GM21717 (cell line): Measurements from ENCODE around the gene C19orf33.

ENCODE experiments used
- ATAC-seq: cut with Tn5 transposase; IDR thresholded peaks from one replicate; pipeline ENCODE4 v1.9.1; 2021; ENCODE audit warnings: mild to moderate bottlenecking, moderate library complexity; ENCODE audit not compliant: unreplicated experiment

Gene C19orf33

DNA sequence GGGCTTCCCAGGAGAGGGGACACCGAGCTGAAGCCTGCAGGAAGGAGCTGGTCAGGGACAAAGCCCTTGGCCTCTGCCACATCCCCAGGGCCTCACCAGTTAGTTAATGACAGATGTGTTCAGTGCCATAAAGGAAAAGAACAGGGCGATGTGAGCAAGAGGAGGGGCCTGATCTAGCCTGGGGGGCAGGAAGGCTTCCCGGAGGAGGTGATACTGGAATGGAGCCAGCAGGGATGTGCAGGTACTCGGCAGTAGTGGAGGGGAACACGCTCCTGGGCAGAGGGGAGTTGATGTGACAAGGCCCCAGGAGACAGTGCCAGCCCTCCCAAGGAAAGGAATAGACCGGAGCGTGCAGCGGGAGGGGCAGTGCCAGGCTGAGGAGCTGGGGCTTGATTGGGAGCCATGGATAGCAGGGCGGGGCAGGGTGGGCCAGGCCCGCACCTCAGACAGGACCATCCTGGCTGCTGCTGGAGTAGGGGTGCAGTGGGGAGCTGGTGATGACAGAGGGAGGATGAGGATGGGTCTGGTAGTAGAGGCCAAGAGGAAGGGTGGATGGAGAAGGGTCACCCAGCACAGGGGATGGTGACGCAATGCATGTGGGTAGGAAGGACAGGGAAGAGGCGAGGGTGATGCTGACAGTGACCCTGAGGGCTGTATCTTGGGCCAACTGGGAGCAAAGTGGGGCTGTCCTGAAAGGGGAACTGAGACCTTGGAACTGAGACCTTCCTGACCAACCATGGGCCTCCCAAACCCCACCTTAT is 4.1 kb downstream of the C19orf33 start:
- ATAC-seq = no peak

GRCh38 chr19:38308926-38309614 is 5.0 kb downstream of the C19orf33 start:
- no peak for ATAC-seq

DNA sequence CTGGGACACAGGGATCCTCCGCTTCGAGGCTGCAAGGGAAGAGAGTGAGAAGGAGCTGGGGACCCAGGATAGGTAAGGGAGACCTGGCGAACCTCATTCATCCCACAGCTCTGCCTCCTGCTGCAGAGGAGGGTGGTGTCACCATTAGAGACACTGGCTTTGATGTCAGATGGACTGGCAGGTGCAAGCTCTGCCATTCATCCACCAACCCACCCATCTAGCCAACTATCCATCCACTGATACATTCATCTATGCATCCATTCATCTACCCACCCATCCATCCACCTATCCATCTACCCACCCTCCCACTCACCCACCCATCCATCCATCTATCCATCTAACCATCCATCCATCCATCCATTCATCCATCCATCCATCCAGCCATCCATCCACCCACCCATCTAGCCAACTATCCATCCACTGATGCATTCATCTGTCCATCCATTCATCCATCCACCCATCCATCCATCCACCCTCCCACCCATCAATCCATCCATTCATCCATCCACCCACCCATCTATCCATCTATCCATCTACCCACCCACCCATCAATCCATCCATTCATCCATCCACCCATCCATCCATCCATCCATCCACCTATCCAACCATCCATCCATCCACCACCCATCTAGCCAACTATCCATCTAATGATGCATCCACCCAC is 5.7 kb downstream of the C19orf33 start:
- no peak for ATAC-seq

- no peak for ATAC-seq
Measured at GRCh38 chr19:38310279-38310670, 6.2 kb downstream of the C19orf33 start.

DNA sequence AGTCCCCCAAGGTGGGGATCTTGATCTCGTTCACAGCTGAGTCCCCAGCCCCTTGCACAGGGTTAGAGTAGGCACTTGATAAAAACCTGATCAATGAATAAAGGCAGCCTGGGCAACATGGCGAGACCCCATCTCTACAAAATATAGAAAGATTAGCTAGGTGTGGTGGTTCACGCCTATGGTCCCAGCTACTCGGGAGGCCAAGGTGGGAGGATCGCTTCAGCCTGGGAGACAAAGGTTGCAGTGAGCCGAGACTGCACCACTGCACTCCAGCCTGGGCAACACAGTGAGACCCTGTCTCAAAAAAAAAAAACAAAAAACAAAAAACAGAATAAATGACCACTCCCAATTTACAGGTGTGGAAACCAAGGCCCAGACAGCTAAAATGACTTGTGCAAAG is 6.9 kb downstream of the C19orf33 start:
- ATAC-seq = no peak

DNA sequence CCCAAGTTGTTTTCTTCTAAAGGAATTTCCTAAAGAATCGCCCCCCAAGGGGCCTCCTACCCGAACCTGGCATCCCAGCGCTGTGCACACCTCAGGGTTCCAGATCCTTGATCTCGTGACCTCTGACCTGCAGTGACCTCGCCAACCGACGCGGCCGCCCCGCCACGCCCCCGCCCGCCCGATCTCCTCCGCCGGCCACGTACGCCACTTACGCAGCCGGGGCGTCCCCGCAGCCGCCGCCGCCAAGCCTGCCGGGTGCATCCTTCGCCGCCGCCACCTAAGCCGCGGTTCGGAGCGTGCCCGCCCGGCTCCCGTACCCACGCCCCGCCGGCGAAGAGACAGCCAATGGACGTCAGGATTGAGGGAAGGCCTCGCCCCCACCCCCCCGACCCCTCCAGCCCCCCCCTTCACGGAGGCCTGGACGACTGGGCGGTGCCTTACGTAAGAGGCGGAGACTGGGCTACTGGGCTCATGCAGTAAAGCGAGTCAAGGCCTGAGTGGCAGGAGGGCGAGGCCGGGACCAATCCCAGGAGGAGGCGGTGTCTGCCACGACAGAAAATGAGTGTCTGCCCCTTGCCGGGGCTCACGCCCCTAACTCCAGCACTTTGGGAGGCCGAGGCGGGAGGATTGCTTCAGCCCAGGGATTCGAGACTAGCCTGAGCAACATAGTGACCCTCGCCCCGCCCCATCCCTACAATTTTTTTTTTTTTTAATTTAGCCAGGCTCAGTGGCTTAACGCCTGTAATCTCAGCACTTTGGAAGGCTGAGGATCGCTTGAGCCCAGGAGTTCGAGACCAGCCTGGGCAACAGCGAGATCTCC is 11.8 kb downstream of the C19orf33 start, which contains the start of gene YIF1B:
YIF1B (minus strand) TSS at position 291 of the 820 bp plus-strand sequence; CDS start at position 261, 30 bp downstream.
- ATAC-seq = peak; percentile 72

DNA sequence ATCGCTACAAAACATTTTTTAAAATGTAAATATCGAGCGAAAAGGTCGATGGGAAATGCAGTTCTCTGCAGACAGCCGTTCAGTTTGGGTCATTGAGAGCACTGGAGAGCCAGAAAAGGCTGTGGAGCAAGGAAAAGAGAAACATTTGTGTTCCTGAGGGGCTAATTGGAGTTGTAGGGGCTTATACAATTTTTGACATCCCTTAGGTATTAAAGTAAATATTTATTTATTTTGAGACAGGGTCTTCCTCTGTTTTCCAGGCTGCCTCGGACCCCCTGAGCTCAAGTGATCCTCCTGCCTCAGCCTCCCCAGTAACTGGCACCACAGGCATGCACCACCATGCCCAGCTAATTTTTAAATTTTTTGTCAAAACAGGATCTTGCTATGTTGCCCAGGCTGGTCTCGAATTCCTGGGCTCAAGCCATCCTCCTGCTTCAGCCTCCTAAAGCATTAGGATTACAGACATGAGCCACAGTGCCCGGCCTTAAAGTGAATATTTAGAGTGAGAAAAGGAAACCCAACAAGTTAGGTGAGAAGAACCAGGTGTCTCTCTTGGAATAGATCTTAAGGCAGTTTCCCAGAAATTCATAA is 12.5 kb downstream of the C19orf33 start:
- ATAC-seq = no peak

DNA sequence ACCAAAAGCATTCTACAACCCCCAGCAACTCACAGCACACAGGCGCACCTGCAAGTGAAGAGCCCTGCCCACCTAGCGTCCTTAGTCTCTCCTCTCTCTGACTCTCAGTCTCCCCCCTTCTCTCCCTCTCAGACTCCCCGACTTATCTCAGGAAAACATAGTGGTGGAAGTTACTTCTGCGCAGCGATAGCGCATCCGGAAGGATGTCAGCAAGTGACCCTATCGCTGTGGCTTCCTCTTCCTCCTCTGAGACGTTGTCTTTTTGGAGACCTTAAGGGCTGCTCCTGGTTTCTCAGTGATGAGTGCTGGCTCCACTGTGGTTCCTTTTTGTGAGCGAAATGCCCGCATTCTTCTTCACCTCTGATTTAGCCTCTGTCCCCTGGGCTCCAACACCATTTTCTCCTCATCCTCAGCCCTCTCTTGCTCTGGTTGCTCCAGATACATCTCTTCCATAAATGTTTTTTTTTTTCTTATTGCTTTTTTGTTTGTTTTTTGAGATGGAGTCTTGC is 13.1 kb downstream of the C19orf33 start:
- no peak for ATAC-seq

DNA sequence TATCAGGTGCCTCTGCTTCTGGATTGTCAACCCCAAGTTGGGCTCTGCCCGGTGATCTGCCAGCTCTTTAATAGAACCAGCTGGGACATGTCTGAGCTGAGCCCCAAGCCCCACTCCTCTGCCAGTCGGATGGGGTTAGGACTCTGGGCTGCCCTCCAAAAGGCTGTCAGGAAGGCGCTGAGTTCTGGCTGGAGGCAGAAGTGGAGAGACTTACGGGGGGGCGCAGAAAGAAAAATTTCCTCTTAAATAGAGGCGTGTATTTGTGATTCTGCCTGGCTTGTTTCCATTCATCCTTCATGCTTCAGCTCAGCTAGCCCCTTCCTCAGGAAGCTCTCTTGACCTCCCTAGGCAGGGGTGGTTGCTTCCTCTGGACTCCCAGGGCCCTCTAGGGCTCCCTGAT is 14.6 kb downstream of the C19orf33 start:
- ATAC-seq = no peak

DNA sequence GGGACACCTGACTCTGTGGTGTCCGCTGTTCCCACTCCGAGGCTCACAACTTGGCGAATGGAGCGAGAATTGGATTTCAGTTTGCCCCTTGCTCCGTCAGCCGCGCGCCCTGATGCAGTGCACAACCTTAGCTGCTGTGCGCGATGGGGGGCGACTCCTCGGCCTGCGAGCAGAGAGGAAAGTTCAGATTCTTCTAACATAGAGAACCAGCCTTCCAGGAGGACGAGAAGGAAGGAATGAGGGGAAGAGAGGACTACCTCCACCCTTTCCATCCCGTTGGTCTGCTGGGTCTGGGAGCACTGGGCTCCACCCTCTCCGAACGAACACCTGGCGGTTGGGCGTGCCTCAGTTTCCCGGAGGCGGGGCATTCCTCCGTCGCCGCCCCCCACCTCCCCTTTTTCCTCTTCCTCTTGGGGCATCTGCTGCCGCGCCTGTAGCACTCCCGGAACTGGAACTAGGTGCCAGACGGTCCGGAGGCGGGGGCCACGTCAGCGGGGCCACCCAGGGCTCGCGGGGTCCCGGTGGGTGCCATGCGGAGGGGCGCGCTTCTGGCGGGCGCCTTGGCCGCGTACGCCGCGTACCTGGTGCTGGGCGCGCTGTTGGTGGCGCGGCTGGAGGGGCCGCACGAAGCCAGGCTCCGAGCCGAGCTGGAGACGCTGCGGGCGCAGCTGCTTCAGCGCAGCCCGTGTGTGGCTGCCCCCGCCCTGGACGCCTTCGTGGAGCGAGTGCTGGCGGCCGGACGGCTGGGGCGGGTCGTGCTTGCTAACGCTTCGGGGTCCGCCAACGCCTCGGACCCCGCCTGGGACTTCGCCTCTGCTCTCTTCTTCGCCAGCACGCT is 15.6 kb downstream of the C19orf33 start, which contains the start of gene KCNK6:
KCNK6 (plus strand) TSS at position 425 of the 838 bp plus-strand sequence; CDS start at position 531, 106 bp downstream.
- ATAC-seq = no peak

- no peak for ATAC-seq
Measured at GRCh38 chr19:38320969-38321339, 16.9 kb downstream of the C19orf33 start.

DNA sequence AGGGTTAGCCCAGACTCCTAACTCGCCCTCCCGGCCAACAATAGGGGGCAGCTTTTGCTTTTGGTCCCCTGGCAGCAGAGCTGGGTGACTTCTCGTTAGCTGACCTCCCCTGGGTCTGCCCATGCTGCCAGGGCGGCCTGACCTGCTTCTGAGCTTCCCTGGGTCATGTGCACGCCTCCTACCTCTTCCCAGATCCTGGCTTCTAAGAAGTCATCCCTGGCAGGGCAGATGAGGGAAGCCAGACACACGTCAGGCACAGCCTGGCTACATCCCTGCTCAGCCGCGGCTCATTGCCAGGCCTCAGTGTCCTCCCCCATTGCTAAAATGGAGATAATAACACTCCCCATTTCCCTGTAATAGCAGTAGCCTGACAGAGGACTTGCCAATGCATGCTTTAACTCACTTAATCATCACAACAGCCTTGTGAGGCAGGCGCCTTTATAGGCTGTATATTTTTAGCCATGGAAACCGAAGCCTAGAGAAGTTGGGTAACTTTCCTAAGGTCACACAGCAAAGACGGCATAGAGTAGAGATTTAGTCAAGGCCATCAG is 17.7 kb downstream of the C19orf33 start:
- no peak for ATAC-seq

DNA sequence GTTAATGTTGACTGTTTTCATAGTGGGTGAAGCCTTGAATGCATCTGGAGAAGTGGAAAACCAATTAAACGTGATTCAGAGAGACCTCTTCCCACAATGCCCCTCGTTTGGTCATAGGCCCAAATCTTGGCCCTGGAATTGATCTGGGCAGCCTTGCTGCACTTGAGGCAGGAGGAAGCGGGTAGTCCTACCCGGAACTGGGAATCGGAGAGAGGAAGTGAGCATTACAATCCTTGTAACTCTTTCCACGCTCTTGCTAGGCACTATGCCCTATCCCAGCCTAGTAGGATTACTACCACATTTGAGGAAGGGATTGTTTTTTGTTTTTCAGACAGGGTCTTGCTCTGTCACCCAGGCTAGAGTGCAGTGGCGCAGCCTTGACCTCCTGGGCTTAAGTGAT is 19.2 kb downstream of the C19orf33 start:
- no peak for ATAC-seq

- ATAC-seq = no peak
Measured at GRCh38 chr19:38324431-38324830, 20.4 kb downstream of the C19orf33 start.

DNA sequence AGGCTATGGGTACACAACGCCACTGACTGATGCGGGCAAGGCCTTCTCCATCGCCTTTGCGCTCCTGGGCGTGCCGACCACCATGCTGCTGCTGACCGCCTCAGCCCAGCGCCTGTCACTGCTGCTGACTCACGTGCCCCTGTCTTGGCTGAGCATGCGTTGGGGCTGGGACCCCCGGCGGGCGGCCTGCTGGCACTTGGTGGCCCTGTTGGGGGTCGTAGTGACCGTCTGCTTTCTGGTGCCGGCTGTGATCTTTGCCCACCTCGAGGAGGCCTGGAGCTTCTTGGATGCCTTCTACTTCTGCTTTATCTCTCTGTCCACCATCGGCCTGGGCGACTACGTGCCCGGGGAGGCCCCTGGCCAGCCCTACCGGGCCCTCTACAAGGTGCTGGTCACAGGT is 22.5 kb downstream of the C19orf33 start:
- ATAC-seq = no peak

- no peak for ATAC-seq
Measured at GRCh38 chr19:38329651-38330050, 25.6 kb downstream of the C19orf33 start.

DNA sequence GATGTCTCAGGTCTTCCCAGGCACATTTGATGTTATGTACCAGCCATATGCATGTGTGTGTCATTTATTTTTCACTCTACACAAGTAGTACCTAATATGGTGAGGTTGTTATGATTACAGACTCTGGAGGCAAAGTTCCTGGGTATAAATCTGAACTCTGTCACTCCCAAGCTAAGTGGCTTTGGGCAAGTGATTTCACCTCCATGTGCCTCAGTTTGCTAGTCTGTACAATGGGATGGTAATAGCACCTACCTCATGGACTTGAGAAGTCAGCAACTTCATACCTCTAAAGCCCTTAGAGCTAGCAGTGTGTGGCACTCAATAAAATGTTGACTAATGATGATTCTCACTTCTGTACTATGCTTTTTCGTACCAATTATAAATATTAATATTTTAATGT is 27.7 kb downstream of the C19orf33 start:
- ATAC-seq = no peak

GRCh38 chr19:38333245-38333644 is 29.2 kb downstream of the C19orf33 start:
- no peak for ATAC-seq
